Measurements from ENCODE around the gene MYO9A.

- no peak for TF ChIP-seq CTCF (conservative IDR thresholded peaks at IDR 0.05; ENCODE audit: low read depth, low read length)
- no peak for TF ChIP-seq EZH2 (IDR thresholded peaks at IDR 0.05; ENCODE audit: borderline replicate concordance, low read depth, low read length, poor library complexity, severe bottlenecking)
These were observed 22.1 kb upstream of the MYO9A start for GRCh38 chr15:72140088-72140487.
